Daoy (cell line): ENCODE results near the gene POLD2. TPM values are rescaled to one million over a fixed set of nuclear protein-coding genes. Genes with fewer than 3 reads are reported as not detected.
"Not testable (repeated sequence)": the region's sequence is repeated elsewhere in the genome, so short reads cannot be mapped to it uniquely, and the experiment has no call there.

Experiments used
- DNase-seq: peaks from one replicate; pipeline ENCODE4 v3.0.0-alpha.2; 2015; ENCODE audit warnings: low read depth
- total RNA-seq: library from RNA; depleted of rRNA; stranded (reverse); fragments of >200 nt; shearing (Covaris generic); gene quantifications from 2 replicates; pipeline ENCODE4 v1.2.3, GENCODE V29; 2014

POLD2 gene
- total RNA-seq, 1 experiment from 2014 or later, result 204 TPM

DNA sequence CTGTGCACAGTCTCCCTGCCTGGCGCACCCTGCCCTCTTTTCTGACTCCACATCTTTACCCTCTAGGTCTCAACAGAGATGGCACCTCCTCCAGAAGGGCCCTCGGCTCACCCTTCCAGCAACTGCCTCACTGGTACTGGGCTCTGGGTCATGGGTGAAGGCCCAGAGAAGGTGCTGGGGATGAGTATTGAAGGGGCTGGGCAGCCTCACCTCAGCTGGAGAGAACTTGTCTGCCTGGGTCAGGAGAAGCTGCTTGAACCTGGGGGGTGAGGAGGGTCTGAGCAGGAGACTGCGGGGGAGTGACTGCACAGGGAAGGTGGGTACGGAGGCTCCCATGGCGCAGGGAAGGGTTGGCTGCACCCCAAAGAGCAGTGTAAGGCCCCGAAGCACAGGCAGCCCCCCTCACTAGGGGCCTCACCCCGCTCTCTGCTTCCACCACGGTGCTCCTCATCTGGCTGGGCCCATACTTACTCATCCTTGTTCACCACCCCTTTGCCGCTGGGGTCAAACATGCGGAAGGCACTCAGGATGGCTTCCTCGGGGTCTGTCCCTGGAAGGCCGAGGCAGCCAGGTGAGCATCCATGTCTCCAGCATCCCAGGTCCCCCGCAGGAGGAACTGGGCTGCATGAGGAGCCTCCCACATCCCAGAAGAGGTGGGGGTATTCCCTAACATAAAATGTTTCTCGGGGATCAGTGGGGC is 16.1 kb upstream of the POLD2 start:
- no peak for DNase-seq

DNA sequence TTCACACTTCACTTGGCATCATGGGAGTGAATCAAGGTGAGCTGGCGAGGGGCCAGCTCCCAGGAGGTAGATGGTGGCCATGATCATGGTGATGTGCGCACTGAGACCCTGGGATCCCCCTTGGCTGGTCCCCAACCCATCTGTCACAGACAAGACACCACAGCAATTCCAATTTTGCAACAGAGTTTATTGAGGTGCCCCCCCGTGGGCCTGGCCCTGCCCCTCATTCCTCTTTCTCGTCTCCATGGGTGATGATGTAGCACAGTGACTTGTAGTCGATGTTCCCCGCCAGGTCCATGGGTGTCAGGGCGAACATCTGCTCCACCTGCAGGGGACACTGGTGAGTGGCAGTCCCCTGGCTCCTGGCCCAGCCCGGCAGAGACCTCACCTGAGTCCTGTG is 15.3 kb upstream of the POLD2 start:
- no peak for DNase-seq

DNA sequence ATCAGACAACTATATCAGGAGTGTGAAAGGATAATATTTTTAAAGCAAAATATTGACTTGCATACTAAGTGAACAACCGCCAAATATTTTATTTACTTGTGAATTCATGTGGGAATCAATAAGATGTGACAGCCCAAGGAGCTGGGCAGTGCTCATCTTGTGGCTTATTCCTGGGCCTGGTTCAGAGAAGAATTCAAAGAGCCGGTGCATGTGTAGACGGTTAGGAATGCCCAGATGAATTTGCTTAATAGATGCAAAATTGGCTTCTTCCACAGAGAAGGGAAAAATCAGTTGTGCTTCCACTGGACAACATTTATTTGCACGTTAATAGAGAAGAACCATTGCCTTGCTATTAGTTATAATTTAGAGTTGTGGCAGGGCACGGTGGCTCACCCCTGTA is 13.4 kb upstream of the POLD2 start:
- no peak for DNase-seq

DNA sequence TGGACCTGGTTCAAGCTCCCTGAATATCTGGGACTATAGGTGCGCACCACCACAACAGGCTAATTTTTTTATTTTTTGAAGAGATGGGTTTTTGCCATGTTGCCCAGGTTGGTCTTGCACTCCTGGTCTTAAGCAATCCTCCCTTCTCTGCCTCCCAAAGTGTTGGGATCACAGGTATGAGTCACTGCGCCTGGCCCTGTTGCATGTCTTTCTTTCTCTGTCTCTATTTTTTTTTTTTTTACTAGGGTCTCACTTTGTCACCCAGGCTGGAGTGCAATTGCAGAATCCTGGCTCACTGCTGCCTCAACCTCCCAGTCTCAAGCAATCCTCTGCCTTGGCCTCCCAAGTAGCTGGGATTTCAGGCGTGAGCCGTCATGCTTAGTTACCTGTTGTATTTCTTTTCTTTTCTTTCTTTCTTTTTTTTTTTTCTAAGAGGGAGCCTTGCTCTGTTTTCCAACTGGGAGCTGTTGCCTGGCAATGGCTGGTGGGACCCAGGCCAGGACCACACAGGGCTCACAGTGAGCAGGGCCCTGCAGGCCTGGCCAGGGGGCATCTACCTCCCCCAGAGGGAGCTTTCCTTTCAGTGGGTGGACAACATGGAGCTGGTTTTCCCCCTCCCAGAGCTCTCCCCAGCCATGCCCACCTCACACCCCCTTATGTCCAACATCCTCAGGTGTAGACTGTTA is 11.7 kb upstream of the POLD2 start:
- peak; percentile 54 for DNase-seq

DNA sequence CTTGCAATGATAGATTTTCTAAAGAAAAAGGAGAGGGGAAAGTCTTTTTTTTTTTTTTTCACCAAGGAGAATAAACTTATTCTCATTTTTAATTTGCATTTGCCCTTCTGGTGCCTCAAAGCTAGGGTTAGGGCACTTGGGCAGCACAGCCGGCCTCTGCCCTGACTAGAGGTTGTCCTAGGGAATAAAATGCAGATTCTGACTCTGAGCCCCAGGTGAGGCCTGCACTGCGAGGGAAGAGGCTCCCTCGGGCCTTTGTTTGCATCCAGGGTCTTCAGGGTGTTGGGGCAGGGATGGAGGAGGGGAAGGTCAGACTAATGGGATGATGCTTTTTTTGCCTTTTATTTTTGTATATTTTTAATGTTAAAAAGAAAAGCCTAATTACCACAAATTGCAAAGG is 9.9 kb upstream of the POLD2 start:
- DNase-seq, result no peak

DNA sequence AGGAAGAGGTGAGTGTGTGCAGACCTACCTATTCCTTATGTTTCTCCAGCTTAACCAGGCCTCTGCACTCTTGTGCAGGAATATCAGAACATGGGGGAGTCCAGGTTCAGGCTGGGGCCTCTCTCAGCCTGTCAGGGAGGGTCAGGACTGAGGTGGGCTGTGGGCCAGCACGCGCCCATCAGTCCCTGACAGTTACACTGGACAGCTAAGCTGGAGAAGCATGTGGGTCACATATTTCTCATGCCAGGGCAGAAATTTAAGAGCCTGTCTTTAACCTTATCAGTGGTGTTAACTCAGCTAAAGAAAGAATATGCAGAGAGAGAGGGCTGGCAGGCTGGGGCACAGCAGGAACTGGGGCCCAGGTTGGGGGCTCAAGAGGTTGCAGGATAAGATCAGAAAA is 8.7 kb upstream of the POLD2 start:
- no peak for DNase-seq

DNA sequence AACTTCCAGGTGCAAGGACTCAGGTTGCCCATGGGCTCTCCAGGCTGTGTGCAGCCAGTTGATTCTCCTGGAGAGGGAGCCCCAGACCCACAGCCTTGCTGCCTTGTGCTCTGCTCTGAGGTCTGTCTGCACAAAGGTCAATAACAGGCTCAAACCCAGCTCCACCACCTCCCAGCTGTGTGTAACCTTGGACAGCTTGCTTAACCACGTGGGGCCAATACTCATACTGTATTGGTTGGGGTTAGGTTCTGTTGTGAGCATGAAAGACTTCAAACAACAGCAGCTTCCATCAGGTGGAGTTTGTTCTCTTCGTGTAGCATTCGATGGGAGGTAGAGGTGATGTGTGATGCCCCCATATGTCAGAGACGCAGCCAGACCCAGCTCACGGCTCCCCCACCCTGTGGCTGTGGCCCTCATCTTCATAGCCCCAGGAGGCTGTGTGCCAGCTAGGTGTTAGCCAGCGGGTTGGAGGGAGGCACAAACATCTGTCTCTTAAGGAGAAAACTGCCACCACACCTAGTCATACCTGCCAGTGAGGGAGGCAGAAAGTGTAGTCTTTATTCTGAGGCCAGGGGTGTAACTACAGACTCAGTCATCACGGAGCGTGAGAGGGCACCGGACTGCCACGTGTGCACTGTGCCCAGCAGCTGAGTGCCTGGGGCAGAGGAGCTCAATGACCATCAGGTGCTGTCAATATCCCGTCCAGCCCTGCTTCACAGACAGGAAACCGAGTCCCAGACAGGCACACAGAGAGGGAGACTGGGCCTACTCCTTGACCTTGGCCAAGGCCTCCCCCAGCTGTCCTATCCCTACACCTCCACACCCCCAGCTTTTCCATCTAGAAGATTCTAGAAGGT is 8.1 kb upstream of the POLD2 start:
- DNase-seq, result peak; percentile 64

DNA sequence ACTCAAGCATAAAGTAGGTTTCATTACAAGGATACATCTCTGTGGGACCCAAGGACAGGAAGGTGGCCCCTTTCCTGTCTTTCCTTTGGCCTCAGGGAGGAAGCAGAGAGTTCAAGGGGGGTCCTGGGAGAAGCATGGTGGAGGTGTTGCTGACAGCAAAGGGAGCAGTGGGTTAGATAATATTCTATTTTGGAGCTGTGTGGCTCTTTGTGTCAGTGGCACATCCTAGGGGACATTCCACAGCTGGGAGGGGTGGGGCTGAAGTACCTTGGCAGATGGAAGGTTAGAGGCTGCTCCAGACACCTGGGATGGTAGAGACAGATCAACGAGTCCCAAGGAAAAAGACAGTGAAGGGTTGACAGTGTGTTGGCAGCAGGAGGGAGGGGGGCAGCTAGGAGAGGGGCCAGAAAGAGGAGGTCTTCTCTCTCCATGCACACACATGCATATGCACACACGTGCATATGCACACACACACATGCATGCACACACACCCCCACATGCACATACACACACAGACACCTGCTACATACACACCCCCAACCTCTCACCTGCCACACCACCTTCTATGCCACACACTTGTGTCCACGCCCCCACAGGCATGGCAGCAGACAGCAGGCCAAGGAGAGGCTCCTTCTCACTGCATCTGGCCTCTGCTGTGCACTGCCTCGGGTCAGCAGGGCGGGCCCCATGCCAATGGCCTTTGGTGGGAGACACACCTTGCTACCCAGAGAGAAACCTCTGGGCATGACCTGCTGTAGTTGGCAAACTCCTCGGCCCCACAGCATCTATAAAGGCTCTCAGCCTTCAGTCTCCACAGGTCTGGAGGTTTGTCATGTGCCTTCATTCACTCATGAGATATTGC is 5.6 kb upstream of the POLD2 start:
- DNase-seq, result no peak

DNA sequence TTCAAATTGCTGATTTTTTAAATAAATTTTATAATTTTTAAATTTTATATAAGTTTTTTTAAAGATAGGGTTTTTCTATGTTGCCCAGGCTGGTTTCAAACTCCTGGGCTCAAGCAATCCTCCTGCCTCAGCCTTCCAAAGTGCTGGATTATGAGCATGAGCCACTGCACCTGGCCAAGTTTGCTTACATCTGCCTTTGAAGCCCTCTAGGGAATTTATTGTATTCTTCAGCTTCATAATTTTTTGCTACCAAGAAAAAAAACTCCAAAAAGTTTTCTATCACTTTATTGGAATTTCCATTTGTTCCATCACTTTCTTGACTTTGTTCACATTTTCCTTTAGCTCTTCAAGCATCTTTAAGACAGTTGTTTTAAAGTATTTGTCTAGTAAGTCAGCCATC is 3.8 kb upstream of the POLD2 start:
- DNase-seq, result no peak

DNA sequence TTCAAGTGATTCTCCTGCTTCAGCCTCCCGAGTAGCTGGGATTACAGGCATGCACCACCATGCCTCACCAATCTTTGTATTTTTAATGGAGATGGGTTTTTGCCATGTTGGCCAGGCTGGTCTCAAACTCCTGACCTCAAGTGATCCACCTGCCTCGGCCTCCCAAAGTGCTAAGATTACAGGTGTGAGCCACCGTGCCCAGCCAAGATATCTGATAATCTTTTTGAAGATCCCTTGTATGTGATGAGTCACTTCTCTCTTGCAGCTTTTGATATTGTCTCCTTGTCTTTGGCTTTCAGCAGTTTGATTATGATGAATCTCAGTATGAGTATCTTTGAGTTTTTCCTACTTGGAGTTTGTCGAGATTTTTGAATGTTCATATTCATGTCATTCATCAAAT is 3.2 kb upstream of the POLD2 start:
- not testable (repeated sequence) for DNase-seq

DNA sequence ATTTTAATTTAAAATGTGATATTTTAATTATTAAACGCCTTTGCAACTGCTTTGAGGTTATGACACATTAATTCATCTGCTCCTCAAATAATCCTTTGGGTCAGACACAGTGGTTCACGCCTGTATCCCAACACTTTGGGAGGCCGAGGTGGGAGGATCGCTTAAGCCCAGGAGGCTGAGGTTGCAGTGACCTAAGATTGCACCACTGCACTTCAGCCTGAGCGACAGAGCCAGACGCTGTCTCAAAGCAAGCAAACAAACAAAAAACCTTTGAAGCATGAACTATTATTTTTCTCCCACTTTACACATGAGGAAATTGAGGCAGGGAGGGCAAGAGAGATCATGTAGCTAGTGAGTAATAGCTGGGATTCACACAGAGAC is 1.5 kb upstream of the POLD2 start:
- no peak for DNase-seq

DNA sequence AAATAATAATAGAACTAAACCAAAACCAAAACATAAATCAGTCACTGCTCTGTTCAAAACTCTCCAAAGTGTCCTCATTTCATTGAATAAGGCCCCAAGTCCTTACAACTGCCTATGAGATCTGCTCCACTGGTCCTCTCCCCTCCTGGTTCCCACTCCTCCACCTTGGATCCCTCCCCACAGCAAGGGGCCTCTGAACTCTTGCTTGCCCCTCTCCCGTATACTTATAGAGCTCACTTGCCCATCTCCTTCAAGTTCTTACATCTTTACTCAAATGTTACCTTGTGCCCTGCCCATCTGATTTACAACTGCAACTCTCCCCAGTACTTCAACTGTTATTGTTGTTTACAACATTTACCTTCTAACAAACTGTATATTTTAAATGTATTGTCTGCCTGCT is 819 bp downstream of the POLD2 start:
- DNase-seq, result no peak

DNA sequence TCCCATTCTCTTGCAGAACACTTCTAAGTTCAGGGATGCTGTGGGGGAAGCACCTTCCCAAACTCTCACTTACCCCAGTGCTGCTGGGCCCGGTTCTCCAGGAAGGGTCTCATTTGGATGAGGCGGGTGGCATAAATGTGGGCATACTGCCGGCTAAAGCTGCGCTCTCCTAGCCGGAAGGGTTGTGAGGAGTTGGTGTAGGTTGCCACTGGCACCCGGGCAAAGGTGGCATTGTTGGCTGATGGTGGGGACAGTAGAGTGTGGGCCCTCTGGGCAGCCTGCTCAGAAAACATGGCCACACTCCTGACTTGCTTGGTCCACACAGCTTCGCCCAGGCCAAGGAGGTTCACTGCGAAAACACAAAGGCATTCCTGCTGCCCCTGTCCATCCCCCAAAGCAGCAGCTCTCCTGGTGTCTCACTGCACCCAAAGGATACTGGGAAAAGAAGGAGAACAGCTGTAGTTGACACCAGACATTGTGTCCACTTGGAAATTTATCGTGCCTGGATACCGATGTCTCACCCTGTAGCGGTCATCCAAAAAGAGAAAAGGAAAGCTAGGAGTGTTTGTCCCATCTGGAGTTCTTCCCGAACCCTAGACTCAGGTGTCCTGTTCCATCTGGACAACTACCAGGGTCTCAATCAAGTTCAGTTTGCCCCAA is 1.5 kb downstream of the POLD2 start:
- no peak for DNase-seq

DNA sequence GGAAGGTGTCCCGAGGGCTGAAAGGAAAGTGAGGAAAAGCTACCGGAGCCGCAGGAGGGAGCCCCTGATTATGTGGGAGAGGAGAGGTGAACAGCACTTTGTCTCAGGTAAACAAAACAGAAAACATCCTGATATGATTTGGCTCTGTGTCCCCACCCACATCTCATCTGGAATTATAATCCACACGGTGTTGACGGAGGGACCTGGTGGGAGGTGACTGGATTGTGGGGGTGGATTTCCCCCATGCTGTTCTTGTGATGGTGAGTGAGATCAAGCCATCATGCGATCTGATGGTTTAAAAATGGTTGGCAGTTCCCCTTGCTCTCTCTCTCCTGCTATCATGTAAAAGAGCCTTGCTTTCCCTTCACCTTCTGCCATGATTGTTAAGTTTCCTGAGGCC is 3.0 kb downstream of the POLD2 start:
- no peak for DNase-seq

DNA sequence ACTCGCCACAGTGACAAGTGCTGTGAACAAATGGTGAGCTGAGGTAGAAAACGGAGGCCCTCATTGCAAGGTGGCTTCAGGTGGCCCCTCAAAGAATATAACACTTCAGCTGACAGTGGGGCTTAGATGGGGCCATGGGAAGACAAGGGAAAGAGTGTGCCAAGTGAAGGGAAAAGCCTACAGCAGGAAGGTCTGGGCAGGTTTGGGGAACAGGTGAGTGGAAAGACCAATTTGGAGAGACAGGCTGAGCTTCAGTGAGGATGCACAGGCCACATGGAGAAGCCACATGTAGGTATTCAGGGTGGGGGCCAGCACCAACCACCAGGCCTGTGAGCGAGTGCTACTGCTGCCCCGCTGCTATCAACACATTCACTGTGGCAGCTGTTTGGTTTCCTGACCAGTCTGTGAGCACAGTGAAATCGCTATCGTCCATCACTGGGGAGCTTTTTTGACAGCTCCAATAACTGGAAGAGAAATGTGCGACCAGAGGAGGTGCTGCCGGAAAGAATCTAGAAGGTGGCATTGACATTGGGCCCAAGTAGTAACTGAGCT is 3.4 kb downstream of the POLD2 start:
- no peak for DNase-seq

DNA sequence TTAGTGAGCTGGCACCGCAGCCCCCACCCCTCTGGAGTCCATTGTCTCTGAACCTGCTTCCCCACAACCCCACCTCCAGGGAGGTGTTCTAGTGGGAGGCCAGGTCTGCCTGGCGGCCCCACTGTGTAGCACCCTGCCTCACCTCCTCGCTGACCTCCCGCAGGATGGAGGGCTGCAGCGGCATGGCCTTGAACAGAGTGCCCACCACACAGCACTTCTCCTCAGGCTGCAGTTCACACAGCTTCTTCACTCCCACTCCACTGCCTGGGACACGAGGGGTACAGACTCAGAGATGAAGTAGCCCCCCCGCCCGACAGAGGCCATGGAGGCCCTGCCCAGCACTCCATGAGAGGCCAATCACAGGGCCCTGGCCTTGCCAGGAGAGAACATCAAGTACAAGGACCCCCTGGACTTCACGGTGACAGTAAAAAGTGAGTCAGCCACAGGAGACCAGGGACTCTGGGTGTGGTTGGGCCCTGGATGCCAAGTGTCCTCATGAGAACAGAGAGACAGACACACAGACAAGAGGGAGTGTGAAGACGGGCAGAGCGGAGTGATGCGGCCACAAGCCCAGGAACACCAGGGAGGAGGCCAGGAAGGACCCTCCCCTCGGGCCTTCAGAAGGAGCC is 5.4 kb downstream of the POLD2 start:
- no peak for DNase-seq

DNA sequence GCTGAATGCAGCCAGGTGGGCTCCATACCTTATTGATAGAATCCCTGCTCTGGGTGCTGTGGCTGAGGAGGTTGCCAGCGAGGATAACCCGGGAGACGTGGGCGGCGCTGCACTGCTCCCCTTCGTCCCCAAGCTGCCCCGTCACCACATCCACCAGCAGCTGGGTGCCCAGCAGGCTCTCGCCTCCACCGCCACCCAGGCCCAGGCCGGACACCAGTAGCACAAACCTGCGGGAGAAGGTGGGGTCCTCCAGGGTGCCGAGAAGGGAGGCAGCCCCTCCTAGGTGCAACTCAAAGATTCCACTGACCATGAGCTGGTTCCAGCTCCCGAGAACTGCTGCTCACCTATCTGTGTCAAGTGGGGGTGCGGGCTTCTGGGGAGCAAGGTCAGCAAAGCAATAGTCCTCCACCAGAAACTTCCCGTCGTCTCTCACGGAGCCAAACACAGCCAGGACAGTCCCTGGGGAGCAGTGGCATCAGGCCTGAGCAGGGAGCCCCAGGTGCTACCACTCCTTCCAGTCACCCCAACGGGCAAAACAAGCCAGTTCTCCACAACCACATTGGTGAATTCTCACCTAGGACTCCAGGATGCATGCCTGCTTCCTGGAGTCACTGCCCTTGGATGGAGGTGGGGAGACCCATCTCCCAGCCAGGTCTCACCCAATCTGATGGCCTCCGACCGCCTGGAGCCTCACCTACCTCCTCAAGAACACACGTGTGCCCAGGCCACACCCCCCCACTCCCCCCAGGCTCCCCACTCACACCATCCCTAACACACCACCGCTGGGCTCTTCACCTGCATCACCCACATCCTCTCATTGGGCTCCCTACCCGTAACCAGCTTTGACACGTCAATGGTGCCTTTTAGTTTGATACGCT is 6.3 kb downstream of the POLD2 start:
- DNase-seq, result no peak

DNA sequence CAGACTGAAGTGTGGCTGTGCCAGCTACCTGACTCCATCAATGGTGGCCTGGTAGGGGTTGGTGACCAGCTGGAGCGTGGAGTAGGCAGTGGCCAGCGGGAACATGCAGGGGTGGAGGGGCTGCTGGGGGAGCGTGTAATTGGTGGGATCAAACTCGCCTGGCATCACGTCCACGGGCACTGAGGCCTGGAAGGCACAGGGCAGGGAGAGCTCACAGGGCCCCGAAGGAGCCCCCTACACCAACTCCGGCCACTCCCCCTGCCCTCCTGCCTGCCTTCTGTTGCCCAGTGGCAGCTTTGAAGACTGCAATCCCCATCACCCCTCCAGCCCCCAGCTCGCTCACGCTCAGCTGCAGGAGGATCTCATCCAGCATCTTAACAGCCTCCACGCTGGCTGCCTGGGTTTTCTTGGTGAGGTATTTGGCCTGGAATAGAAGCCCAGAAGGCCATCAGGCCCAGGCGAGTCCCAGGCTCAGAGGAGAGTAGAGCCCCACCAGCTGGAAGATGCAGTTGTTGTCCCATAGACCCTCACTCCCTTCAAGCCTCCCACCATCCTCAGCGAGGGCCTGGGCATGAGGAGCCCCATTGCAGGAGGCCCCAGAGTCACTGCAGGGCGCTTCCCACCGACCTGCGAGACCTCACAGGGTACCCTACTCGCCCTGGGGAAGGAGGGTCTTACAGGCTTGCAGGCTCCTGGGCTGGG is 7.1 kb downstream of the POLD2 start:
- no peak for DNase-seq
